Activated B cell treated with CpG ODN at 0.5 μM for 24 hours (primary cell): ENCODE results near the gene CADPS2. TPM values are rescaled to one million over a fixed set of nuclear protein-coding genes. Genes with fewer than 3 reads are reported as not detected.

Source experiments
- ATAC-seq: fragments of 200-7000 bp; cut with Tn5 transposase; one replicate; pipeline ENCODE4 v1.10.0; 2021; ENCODE audit warnings: low read depth, mild to moderate bottlenecking, moderate library complexity
- CTCF ChIA-PET: fragments of 350-600 bp; sonication (Branson Sonifier 250); formaldehyde crosslinking; loops from one replicate; lab custom pipeline; 2021; ENCODE audit warnings: antibody characterized with exemption; lab: Charles Lee
- POLR2A ChIA-PET: fragments of 350-600 bp; sonication (Branson Sonifier 250); formaldehyde crosslinking; loops from one replicate; lab custom pipeline; 2021; ENCODE audit warnings: antibody characterized with exemption; lab: Charles Lee
- DNase-seq: peaks from one replicate; pipeline ENCODE4 v3.0.0; 2022
- H3K27ac Mint-ChIP-seq: one replicate; pipeline ENCODE4 v1.8.0; 2020; ENCODE audit warnings: mixed read lengths
- H3K27me3 Mint-ChIP-seq: one replicate; pipeline ENCODE4 v1.8.0; 2021; ENCODE audit warnings: mixed read lengths
- H3K36me3 Mint-ChIP-seq: one replicate; pipeline ENCODE4 v1.8.0; 2021; ENCODE audit warnings: low read depth, mixed read lengths
- H3K4me1 Mint-ChIP-seq: one replicate; pipeline ENCODE4 v1.8.0; 2021; ENCODE audit warnings: mixed read lengths
- H3K4me3 Mint-ChIP-seq: one replicate; pipeline ENCODE4 v1.8.0; 2020; ENCODE audit warnings: mild to moderate bottlenecking, mixed read lengths
- H3K9me3 Mint-ChIP-seq: one replicate; pipeline ENCODE4 v1.8.0; 2020; ENCODE audit warnings: mixed read lengths
- CTCF ChIP-seq: fragments of 200-600 bp; IDR thresholded peaks from one replicate; pipeline ENCODE4 v1.8.0; 2022; ENCODE audit warnings: antibody characterized with exemption, mild to moderate bottlenecking
- intact Hi-C: fragments of 100-400 bp; cut with micrococcal nuclease; formaldehyde crosslinking; loops from one replicate; pipeline ENCODE4 v1.15.1; 2024
- total RNA-seq: library from RNA; stranded (reverse); gene quantifications from 2 replicates; pipeline ENCODE4 v1.2.3, GENCODE V29; 2022

CADPS2 gene
- total RNA-seq, 1 donor from 2014 or later, result not detected

- no peak for ATAC-seq
- TF ChIP-seq CTCF, result no peak
Observed at GRCh38 chr7:122492007-122492406, 394.3 kb downstream of the CADPS2 start.

GRCh38 chr7:122488241-122488640 lies 398.0 kb downstream of the CADPS2 start:
- no peak overlapping the region for H3K4me3 Mint-ChIP-seq
- no peaks in the 10 kb centered on the region for H3K4me1 Mint-ChIP-seq
- no peaks in the 10 kb centered on the region for H3K27me3 Mint-ChIP-seq
- ChIA-PET POLR2A (no interaction called here), CTCF (no interaction called here)
- H3K9me3 Mint-ChIP-seq, result no peaks in the 10 kb centered on the region
- DNase-seq, result no peak
- intact Hi-C loops, result no loop called here
- no peak for TF ChIP-seq CTCF
- ATAC-seq, result no peak
- no peaks in the 10 kb centered on the region for H3K36me3 Mint-ChIP-seq
- no peak overlapping the region for H3K27ac Mint-ChIP-seq

More at GRCh38 chr7:122492007-122492406, 394.3 kb downstream of the CADPS2 start:
- Mint-ChIP-seq H3K27ac (no peak overlapping the region), H3K27me3 (no peaks in the 10 kb centered on the region), H3K9me3 (no peaks in the 10 kb centered on the region), H3K36me3 (no peaks in the 10 kb centered on the region), H3K4me3 (no peak overlapping the region), H3K4me1 (no peaks in the 10 kb centered on the region)
- POLR2A ChIA-PET, result no interaction called here
- CTCF ChIA-PET, result no interaction called here
- intact Hi-C loops, result no loop called here
- DNase-seq, result no peak

- Mint-ChIP-seq H3K4me3 (no peak overlapping the region), H3K9me3 (no peaks in the 10 kb centered on the region), H3K27ac (no peak overlapping the region), H3K36me3 (no peaks in the 10 kb centered on the region), H3K27me3 (no peaks in the 10 kb centered on the region), H3K4me1 (no peaks in the 10 kb centered on the region)
- intact Hi-C loops, result no loop called here
- ChIA-PET CTCF (no interaction called here), POLR2A (no interaction called here)
- ATAC-seq (no peak), DNase-seq (no peak)
- no peak for TF ChIP-seq CTCF
Observed at GRCh38 chr7:122487131-122487530, 399.1 kb downstream of the CADPS2 start.

GRCh38 chr7:122485856-122486255 lies 400.4 kb downstream of the CADPS2 start:
- no peaks in the 10 kb centered on the region for H3K4me1 Mint-ChIP-seq
- CTCF ChIA-PET, result no interaction called here
- TF ChIP-seq CTCF, result no peak
- DNase-seq (no peak), ATAC-seq (no peak)
- H3K27me3 Mint-ChIP-seq, result no peaks in the 10 kb centered on the region
- intact Hi-C loops, result no loop called here
- no peaks in the 10 kb centered on the region for H3K9me3 Mint-ChIP-seq
- POLR2A ChIA-PET, result no interaction called here
- H3K27ac Mint-ChIP-seq, result no peak overlapping the region
- H3K36me3 Mint-ChIP-seq, result no peaks in the 10 kb centered on the region
- no peak overlapping the region for H3K4me3 Mint-ChIP-seq

GRCh38 chr7:122482212-122482611 lies 404.0 kb downstream of the CADPS2 start:
- ChIA-PET POLR2A (no interaction called here), CTCF (no interaction called here)
- no peak overlapping the region for H3K4me3 Mint-ChIP-seq
- H3K9me3 Mint-ChIP-seq, result no peaks in the 10 kb centered on the region
- H3K4me1 Mint-ChIP-seq, result no peaks in the 10 kb centered on the region
- DNase-seq (no peak), ATAC-seq (no peak)
- intact Hi-C loops, result no loop called here
- no peak overlapping the region for H3K27ac Mint-ChIP-seq
- no peaks in the 10 kb centered on the region for H3K36me3 Mint-ChIP-seq
- no peak for TF ChIP-seq CTCF
- no peaks in the 10 kb centered on the region for H3K27me3 Mint-ChIP-seq
